Measurements from ENCODE around the gene SCN2A. TPM values are rescaled to one million over a fixed set of nuclear protein-coding genes. Genes with fewer than 3 reads are reported as not detected.
A peak's percentile ranks its signal among the peaks of the same experiment; 100 is the strongest.
"Not testable (repeated sequence)": the region's sequence is repeated elsewhere in the genome, so short reads cannot be mapped to it uniquely, and the experiment has no call there.

SCN2A gene
- total RNA-seq, 2 donors from 2014 or later, result 1.8 TPM; not detected in 1

DNA sequence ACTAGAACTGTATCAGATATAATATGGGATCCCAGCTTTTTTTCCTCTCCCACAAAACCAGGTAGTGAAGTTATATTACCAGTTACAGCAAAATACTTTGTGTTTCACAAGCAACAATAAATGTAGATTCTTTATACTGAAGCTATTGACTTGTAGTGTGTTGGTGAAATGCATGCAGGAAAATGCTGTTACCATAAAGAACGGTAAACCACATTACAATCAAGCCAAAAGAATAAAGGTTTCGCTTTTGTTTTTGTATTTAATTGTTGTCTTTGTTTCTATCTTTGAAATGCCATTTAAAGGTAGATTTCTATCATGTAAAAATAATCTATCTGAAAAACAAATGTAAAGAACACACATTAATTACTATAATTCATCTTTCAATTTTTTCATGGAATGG lies 152.6 kb downstream of the SCN2A start:
- no peaks in the 10 kb centered on the region for H3K4me1 ChIP-seq (ENCODE audit: control insufficient read depth in 1 of 2, low read depth in 2 of 2)
- no peaks in the 10 kb centered on the region for H3K9me3 ChIP-seq
- no peak overlapping the region for H3K27ac ChIP-seq
- ATAC-seq (ENCODE audit: insufficient number of reproducible peaks, low FRiP score, low read depth) (no peak), DNase-seq (ENCODE audit: low spot score) (no peak)
- no peaks in the 10 kb centered on the region for H3K27me3 ChIP-seq (replicated peaks; ENCODE audit: insufficient read depth)
- TF ChIP-seq, protein P1, sequence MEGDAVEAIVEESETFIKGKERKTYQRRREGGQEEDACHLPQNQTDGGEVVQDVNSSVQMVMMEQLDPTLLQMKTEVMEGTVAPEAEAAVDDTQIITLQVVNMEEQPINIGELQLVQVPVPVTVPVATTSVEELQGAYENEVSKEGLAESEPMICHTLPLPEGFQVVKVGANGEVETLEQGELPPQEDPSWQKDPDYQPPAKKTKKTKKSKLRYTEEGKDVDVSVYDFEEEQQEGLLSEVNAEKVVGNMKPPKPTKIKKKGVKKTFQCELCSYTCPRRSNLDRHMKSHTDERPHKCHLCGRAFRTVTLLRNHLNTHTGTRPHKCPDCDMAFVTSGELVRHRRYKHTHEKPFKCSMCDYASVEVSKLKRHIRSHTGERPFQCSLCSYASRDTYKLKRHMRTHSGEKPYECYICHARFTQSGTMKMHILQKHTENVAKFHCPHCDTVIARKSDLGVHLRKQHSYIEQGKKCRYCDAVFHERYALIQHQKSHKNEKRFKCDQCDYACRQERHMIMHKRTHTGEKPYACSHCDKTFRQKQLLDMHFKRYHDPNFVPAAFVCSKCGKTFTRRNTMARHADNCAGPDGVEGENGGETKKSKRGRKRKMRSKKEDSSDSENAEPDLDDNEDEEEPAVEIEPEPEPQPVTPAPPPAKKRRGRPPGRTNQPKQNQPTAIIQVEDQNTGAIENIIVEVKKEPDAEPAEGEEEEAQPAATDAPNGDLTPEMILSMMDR (IDR thresholded peaks at IDR 0.05), result no peak
- H3K4me3 ChIP-seq, result no peak overlapping the region
- H3K36me3 ChIP-seq, result no peaks in the 10 kb centered on the region

DNA sequence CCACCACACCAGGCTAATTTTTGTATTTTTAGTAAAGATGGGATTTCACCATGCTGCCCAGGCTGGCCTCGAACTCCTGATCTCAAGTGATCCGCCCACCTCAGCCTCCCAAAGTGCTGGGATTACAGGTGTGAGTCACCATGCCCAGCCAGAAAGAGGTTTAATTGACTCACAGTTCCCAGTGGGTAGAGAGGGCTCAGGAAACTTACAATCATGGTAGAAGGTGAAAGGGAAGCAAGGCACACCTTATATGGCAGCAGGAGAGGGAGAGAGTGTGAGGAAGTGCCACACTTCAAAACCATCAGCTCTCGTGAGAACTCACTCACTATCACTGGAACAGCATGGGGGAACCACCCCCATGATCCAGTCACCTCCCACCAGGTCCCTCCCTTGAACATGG lies 159.4 kb downstream of the SCN2A start:
- H3K4me1 ChIP-seq (ENCODE audit: control insufficient read depth in 1 of 2, low read depth in 2 of 2); H3K4me3 ChIP-seq; H3K36me3 ChIP-seq; H3K27ac ChIP-seq; H3K9me3 ChIP-seq; DNase-seq (ENCODE audit: low spot score); H3K27me3 ChIP-seq (replicated peaks; ENCODE audit: insufficient read depth); ATAC-seq (ENCODE audit: insufficient number of reproducible peaks, low FRiP score, low read depth): not testable (repeated sequence)

- ATAC-seq (ENCODE audit: insufficient number of reproducible peaks, low FRiP score, low read depth) (no peak), DNase-seq (ENCODE audit: low spot score) (no peak)
- peaks cover 0 to 8% of the 10 kb centered on the region in 2 donors for H3K4me1 ChIP-seq (ENCODE audit: control insufficient read depth in 1 of 2, low read depth in 2 of 2)
- no peaks in the 10 kb centered on the region for H3K27me3 ChIP-seq (replicated peaks; ENCODE audit: insufficient read depth)
- TF ChIP-seq, protein P1 (IDR thresholded peaks at IDR 0.05), result peak; percentile 74
- no peak overlapping the region for H3K4me3 ChIP-seq
- no peaks in the 10 kb centered on the region for H3K36me3 ChIP-seq
- no peak overlapping the region for H3K27ac ChIP-seq
- no peaks in the 10 kb centered on the region for H3K9me3 ChIP-seq
These were observed 162.2 kb downstream of the SCN2A start for GRCh38 chr2:165401285-165401852.

DNA sequence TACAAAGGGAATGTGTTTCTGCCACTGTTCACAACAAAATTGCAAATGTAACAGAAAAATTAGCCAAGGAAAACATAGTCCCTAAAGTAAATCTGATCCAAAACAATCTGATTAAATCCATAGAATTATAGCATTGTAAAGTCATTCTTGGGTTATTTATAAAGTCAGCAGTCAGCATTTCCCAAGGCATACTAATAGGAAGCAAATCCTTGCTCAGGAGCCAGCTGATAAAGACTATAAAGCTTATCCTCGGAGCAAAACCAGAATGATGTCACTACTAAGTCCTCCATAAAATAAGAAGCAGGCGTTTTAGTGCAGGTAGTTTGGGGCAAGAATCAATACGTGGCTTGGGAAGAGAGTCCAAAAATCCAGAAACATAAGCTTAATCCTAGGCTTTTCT lies 162.9 kb downstream of the SCN2A start:
- no peak overlapping the region for H3K27ac ChIP-seq
- no peaks in the 10 kb centered on the region for H3K9me3 ChIP-seq
- no peak overlapping the region for H3K4me3 ChIP-seq
- H3K36me3 ChIP-seq, result no peaks in the 10 kb centered on the region
- TF ChIP-seq, protein P1 (IDR thresholded peaks at IDR 0.05), result no peak
- ATAC-seq (ENCODE audit: insufficient number of reproducible peaks, low FRiP score, low read depth), result no peak
- no peak for DNase-seq (ENCODE audit: low spot score)
- peaks cover 0 to 8% of the 10 kb centered on the region in 2 donors for H3K4me1 ChIP-seq (ENCODE audit: control insufficient read depth in 1 of 2, low read depth in 2 of 2)
- no peaks in the 10 kb centered on the region for H3K27me3 ChIP-seq (replicated peaks; ENCODE audit: insufficient read depth)

DNA sequence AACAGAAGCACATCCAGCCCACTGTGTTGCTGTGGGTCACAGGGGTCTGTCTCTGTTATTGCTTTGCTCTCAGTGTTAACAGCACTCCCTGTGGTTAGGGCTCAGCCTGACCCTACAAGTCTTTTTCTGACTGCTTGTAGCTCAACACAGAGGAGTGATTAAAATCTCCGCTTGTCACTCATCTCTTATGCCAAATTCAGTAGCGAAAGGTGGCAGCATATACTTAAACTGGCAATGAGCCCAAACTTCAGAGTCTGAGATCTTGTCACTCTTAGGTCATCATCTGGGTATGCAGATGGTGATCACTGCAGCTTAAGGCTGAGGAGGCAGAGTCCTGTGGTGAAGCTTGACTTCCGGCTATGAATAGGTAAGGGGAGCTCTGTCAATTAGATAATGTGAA lies 167.0 kb downstream of the SCN2A start:
- Histone ChIP-seq H3K9me3 (no peaks in the 10 kb centered on the region), H3K27me3 (replicated peaks; ENCODE audit: insufficient read depth) (no peaks in the 10 kb centered on the region), H3K36me3 (no peaks in the 10 kb centered on the region), H3K27ac (no peak overlapping the region), H3K4me1 (ENCODE audit: control insufficient read depth in 1 of 2, low read depth in 2 of 2) (peaks cover 0 to 22% of the 10 kb centered on the region in 2 donors), H3K4me3 (no peak overlapping the region)
- DNase-seq (ENCODE audit: low spot score) (no peak), ATAC-seq (ENCODE audit: insufficient number of reproducible peaks, low FRiP score, low read depth) (no peak)
- TF ChIP-seq, protein P1 (IDR thresholded peaks at IDR 0.05), result no peak

GRCh38 chr2:165407466-165407865 lies 168.3 kb downstream of the SCN2A start:
- peaks cover 0 to 14% of the 10 kb centered on the region in 2 donors for H3K4me1 ChIP-seq (ENCODE audit: control insufficient read depth in 1 of 2, low read depth in 2 of 2)
- no peaks in the 10 kb centered on the region for H3K27me3 ChIP-seq (replicated peaks; ENCODE audit: insufficient read depth)
- H3K9me3 ChIP-seq, result no peaks in the 10 kb centered on the region
- H3K36me3 ChIP-seq, result no peaks in the 10 kb centered on the region
- H3K27ac ChIP-seq, result no peak overlapping the region
- DNase-seq (ENCODE audit: low spot score) (no peak), ATAC-seq (ENCODE audit: insufficient number of reproducible peaks, low FRiP score, low read depth) (no peak)
- TF ChIP-seq, protein P1 (IDR thresholded peaks at IDR 0.05), result no peak
- no peak overlapping the region for H3K4me3 ChIP-seq

Measured in thoracic aorta (tissue), 2 donors.